NOMO-1 treated with DMSO at 0.1 percent for 48 hours (cell line): ENCODE measurements around the gene PMAIP1.

Experiments
- DNase-seq: peaks from one replicate; lab custom pipeline; 2025; ENCODE audit not compliant: unreplicated experiment; lab: John Stamatoyannopoulos, UW

Gene PMAIP1

GRCh38 chr18:59951591-59951990 is 51.8 kb downstream of the PMAIP1 start:
- DNase-seq, result no peak

- no peak for DNase-seq
These were observed 52.6 kb downstream of the PMAIP1 start for GRCh38 chr18:59952283-59953007.
